H1 (cell line): ENCODE data around the gene KCTD11. TPM values are rescaled to one million over a fixed set of nuclear protein-coding genes. Genes with fewer than 3 reads are reported as not detected.

Source experiments
- CTCF ChIA-PET: fragments of 300-600 bp; sonication (Branson Sonifier 250); formaldehyde crosslinking; loops from one replicate; lab custom pipeline; 2021; ENCODE audit not compliant: partially characterized antibody; lab: Charles Lee
- POLR2A ChIA-PET: fragments of 300-600 bp; sonication (Branson Sonifier 250); formaldehyde crosslinking; loops from one replicate; lab custom pipeline; 2021; ENCODE audit warnings: inconsistent platforms; ENCODE audit not compliant: partially characterized antibody; lab: Charles Lee
- DNase-seq, 2 experiments: peaks; one replicate each; pipeline versions ENCODE4 v3.0.0 to v3.0.0-alpha.2; 2010 to 2022; ENCODE audit warnings: low spot score in 2 of 2, low read depth in 1 of 2, mixed read lengths in 1 of 2
- FAIRE-seq: peaks from 2 replicates; lab custom pipeline; 2011; peaks lifted over from hg19 to GRCh38; lab: Jason Lieb, UNC
- H2AFZ ChIP-seq: 2 replicates; pipeline ENCODE4 v1.8.1; 2012; ENCODE audit warnings: low read length, inconsistent platforms
- H2AK5ac ChIP-seq: 2 replicates; pipeline ENCODE4 v1.6.1; 2013; ENCODE audit warnings: low read depth, low read length
- H2BK120ac ChIP-seq: replicated peaks from 2 replicates; pipeline ENCODE3; 2013; ENCODE audit warnings: low read depth, low read length, inconsistent platforms
- H2BK12ac ChIP-seq: 2 replicates; pipeline ENCODE4 v1.6.1; 2013; ENCODE audit warnings: low read depth, low read length
- H2BK15ac ChIP-seq: 2 replicates; pipeline ENCODE4 v1.6.1; 2013; ENCODE audit warnings: low read length
- H2BK20ac ChIP-seq: 2 replicates; pipeline ENCODE4 v1.6.1; 2013; ENCODE audit warnings: low read length
- H2BK5ac ChIP-seq: 2 replicates; pipeline ENCODE4 v1.6.1; 2013; ENCODE audit warnings: low read depth, low read length
- H3K14ac ChIP-seq: 2 replicates; pipeline ENCODE4 v1.6.1; 2013; ENCODE audit warnings: inconsistent platforms; ENCODE audit not compliant: insufficient read length
- H3K18ac ChIP-seq: 2 replicates; pipeline ENCODE4 v1.6.1; 2013; ENCODE audit warnings: low read length; ENCODE audit errors: extremely low read depth
- H3K23ac ChIP-seq: 2 replicates; pipeline ENCODE4 v1.6.1; 2013; ENCODE audit warnings: inconsistent platforms; ENCODE audit not compliant: insufficient read length
- H3K23me2 ChIP-seq: 2 replicates; pipeline ENCODE4 v1.6.1; 2013; ENCODE audit warnings: low read depth, low read length
- H3K27ac ChIP-seq: 2 replicates; pipeline ENCODE4 v1.6.1; 2011; ENCODE audit warnings: low read depth, low read length, inconsistent platforms
- H3K27me3 ChIP-seq, 4 experiments: replicated peaks in 1 of 4; 1 replicate in 1 of 4; 2 replicates in 3 of 4; pipeline versions ENCODE4 v1.6.1 to v1.8.1; 2011 to 2013; ENCODE audit warnings: low read length in 3 of 4, mild to moderate bottlenecking in 3 of 4, inconsistent platforms in 2 of 4, mixed read lengths in 2 of 4, moderate library complexity in 1 of 4; ENCODE audit not compliant: control insufficient read depth in 3 of 4, insufficient read depth in 3 of 4; ENCODE audit errors: extremely low read depth in 1 of 4
- H3K36me3 ChIP-seq, 4 experiments: 2 replicates each; pipeline versions ENCODE4 v1.6.1 to v1.8.1; 2011 to 2013; ENCODE audit warnings: mild to moderate bottlenecking in 4 of 4, low read length in 3 of 4, moderate library complexity in 2 of 4, control low read depth in 1 of 4, inconsistent platforms in 1 of 4; ENCODE audit not compliant: insufficient read depth in 4 of 4, control insufficient read depth in 2 of 4
- H3K4ac ChIP-seq: replicated peaks from 2 replicates; pipeline ENCODE3; 2013; ENCODE audit warnings: low read length, low read depth, mixed read lengths, inconsistent platforms; ENCODE audit not compliant: insufficient read length
- H3K4me1 ChIP-seq, 4 experiments: replicated peaks in 1 of 4; 1 replicate in 1 of 4; 2 replicates in 3 of 4; pipeline versions ENCODE4 v1.6.1 to v1.8.1; 2011 to 2013; ENCODE audit warnings: low read length in 3 of 4, inconsistent platforms in 2 of 4, mixed read lengths in 1 of 4; ENCODE audit not compliant: insufficient read depth in 4 of 4, control insufficient read depth in 3 of 4
- H3K4me2 ChIP-seq, 2 experiments: 2 replicates each; pipeline versions ENCODE4 v1.6.1 to v1.8.1; 2011 to 2013; ENCODE audit warnings: low read depth in 2 of 2, low read length in 2 of 2, control low read depth in 1 of 2, inconsistent platforms in 1 of 2, mild to moderate bottlenecking in 1 of 2; ENCODE audit not compliant: insufficient read depth in 1 of 2
- H3K4me3 ChIP-seq, 4 experiments: fragments of 200-600, 300-600 bp in 1 of 4; sonication (generic), shearing (Covaris generic), sonication (Bioruptor Twin) in 1 of 4; 2 replicates each; pipeline versions ENCODE4 v1.5.1 to v1.8.1; 2011 to 2016; ENCODE audit warnings: low read length in 4 of 4, low read depth in 3 of 4, control low read depth in 2 of 4, inconsistent platforms in 2 of 4, mild to moderate bottlenecking in 2 of 4, mixed read lengths in 1 of 4, moderate library complexity in 1 of 4; ENCODE audit not compliant: insufficient read depth in 2 of 4; ENCODE audit errors: extremely low read depth in 1 of 4
- H3K56ac ChIP-seq: replicated peaks from 2 replicates; pipeline ENCODE3; 2013; ENCODE audit warnings: low read depth, mild to moderate bottlenecking, mixed read lengths, low read length, inconsistent platforms; ENCODE audit not compliant: insufficient read length
- H3K79me1 ChIP-seq: 2 replicates; pipeline ENCODE4 v1.6.1; 2013; ENCODE audit warnings: low read depth, low read length, control low read depth
- H3K79me2 ChIP-seq, 2 experiments: 2 replicates each; pipeline versions ENCODE4 v1.6.1 to v1.8.1; 2012 to 2013; ENCODE audit warnings: low read length in 2 of 2, mild to moderate bottlenecking in 2 of 2, inconsistent platforms in 1 of 2; ENCODE audit not compliant: insufficient read depth in 2 of 2, control insufficient read depth in 1 of 2
- H3K9ac ChIP-seq, 4 experiments: replicated peaks in 1 of 4; 1 replicate in 1 of 4; 2 replicates in 3 of 4; pipeline versions ENCODE4 v1.6.1 to v1.8.1; 2011 to 2013; ENCODE audit warnings: low read depth in 3 of 4, low read length in 3 of 4, control low read depth in 2 of 4, mild to moderate bottlenecking in 2 of 4, moderate library complexity in 2 of 4, inconsistent platforms in 1 of 4; ENCODE audit errors: extremely low read depth in 1 of 4
- H3K9me3 ChIP-seq, 2 experiments: 2 replicates each; pipeline versions ENCODE4 v1.6.1 to v1.8.1; 2012 to 2013; ENCODE audit warnings: mild to moderate bottlenecking in 2 of 2, moderate library complexity in 2 of 2, control low read depth in 1 of 2, inconsistent platforms in 1 of 2, low read depth in 1 of 2, low read length in 1 of 2, mixed read lengths in 1 of 2; ENCODE audit not compliant: insufficient read depth in 2 of 2
- H4K20me1 ChIP-seq, 2 experiments: replicated peaks in 1 of 2; 2 replicates each; pipeline versions ENCODE3 to v1.8.1; 2011 to 2013; ENCODE audit warnings: inconsistent platforms in 2 of 2, low read length in 2 of 2, mild to moderate bottlenecking in 1 of 2; ENCODE audit not compliant: insufficient read depth in 2 of 2, control insufficient read depth in 1 of 2
- H4K5ac ChIP-seq: 2 replicates; pipeline ENCODE4 v1.6.1; 2013; ENCODE audit warnings: low read length, low read depth, mixed read lengths, inconsistent platforms; ENCODE audit not compliant: insufficient read length
- H4K8ac ChIP-seq: 2 replicates; pipeline ENCODE4 v1.8.0; 2013; ENCODE audit warnings: mild to moderate bottlenecking, moderate library complexity, low read length, inconsistent platforms; ENCODE audit not compliant: insufficient read depth; ENCODE audit errors: extremely low read depth
- H4K91ac ChIP-seq: replicated peaks from 2 replicates; pipeline ENCODE3; 2013; ENCODE audit warnings: low read length, mixed read lengths, inconsistent platforms; ENCODE audit not compliant: insufficient read length
- BRCA1 ChIP-seq: IDR thresholded peaks from 2 replicates; pipeline ENCODE4 v1.6.1; 2012; ENCODE audit warnings: low read depth, low read length, improper control_type of control experiment
- CBX8 ChIP-seq: fragments of 300-800, 300-1000 bp; sonication (generic); IDR thresholded peaks from 2 replicates; pipeline ENCODE4 v1.7.1; 2016; ENCODE audit warnings: low read depth, low read length, borderline replicate concordance
- CTBP2 ChIP-seq: IDR thresholded peaks from 2 replicates; pipeline ENCODE4 v1.7.0; 2011; ENCODE audit warnings: borderline replicate concordance, mild to moderate bottlenecking, moderate library complexity, mixed read lengths, low read length; ENCODE audit not compliant: insufficient read depth, insufficient read length
- FOSL1 ChIP-seq: IDR thresholded peaks from 2 replicates; pipeline ENCODE4 v1.6.1; 2011; ENCODE audit warnings: mild to moderate bottlenecking, low read depth, low read length, moderate library complexity; ENCODE audit not compliant: insufficient read depth
- POLR2A ChIP-seq, 2 experiments: IDR thresholded peaks; 1 replicate in 1 of 2; 2 replicates in 1 of 2; pipeline ENCODE4 v1.6.1; 2011; ENCODE audit warnings: low read depth in 2 of 2, low read length in 2 of 2, mild to moderate bottlenecking in 2 of 2; ENCODE audit errors: control extremely low read depth in 1 of 2
- RAD21 ChIP-seq, 2 experiments: IDR thresholded peaks in 1 of 2; conservative IDR thresholded peaks in 1 of 2; 2 replicates each; pipeline ENCODE4 v1.6.1; 2011; ENCODE audit warnings: low read depth in 2 of 2, low read length in 2 of 2, improper control_type of control experiment in 1 of 2, inconsistent platforms in 1 of 2, mild to moderate bottlenecking in 1 of 2, moderate library complexity in 1 of 2
- SAP30 ChIP-seq: fragments of 300-600 bp; sonication (generic); IDR thresholded peaks from 2 replicates; pipeline ENCODE4 v1.7.1; 2012; ENCODE audit warnings: low read length, moderate library complexity, mild to moderate bottlenecking, inconsistent platforms; ENCODE audit not compliant: insufficient read depth, insufficient replicate concordance
- SP2 ChIP-seq: IDR thresholded peaks from 2 replicates; pipeline ENCODE4 v1.6.1; 2012; ENCODE audit warnings: mild to moderate bottlenecking, low read length, inconsistent platforms
- TAF7 ChIP-seq: optimal IDR thresholded peaks from 2 replicates; pipeline ENCODE3; 2011; ENCODE audit warnings: low read depth, mild to moderate bottlenecking, inconsistent platforms, low read length, moderate library complexity, borderline replicate concordance
- WGBS, 2 experiments: shearing (Covaris generic) in 1 of 2; methylation state at CpG; one replicate each; pipeline versions ENCODE4 v1.1.6 to v1.1.7; 2013 to 2015; ENCODE audit warnings: low lambda C conversion rate in 2 of 2, mixed read lengths in 2 of 2, inconsistent platforms in 1 of 2, low coverage in 1 of 2, missing lambda C conversion rate in 1 of 2; ENCODE audit not compliant: insufficient replicate concordance in 2 of 2, insufficient coverage in 1 of 2, insufficient read length in 1 of 2; ENCODE audit errors: extremely low coverage in 1 of 2, missing lambda C conversion rate in 1 of 2; 5-methylcytosine and 5-hydroxymethylcytosine counted together
- polyA plus RNA-seq, 7 experiments: library from polyadenylated mRNA; depleted of rRNA in 3 of 7; stranded (reverse) in 5 of 7; unstranded in 2 of 7; fragments of >200 nt in 5 of 7; fragments of 200-250 nt in 2 of 7; gene quantifications; 1 replicate in 5 of 7; 2 replicates in 1 of 7; 4 replicates in 1 of 7; pipeline versions ENCODE4 v1.2.1 to v1.2.3, GENCODE V29; 2011 to 2013; ENCODE audit warnings: missing spikeins in 2 of 7, mixed read lengths in 2 of 7
- total RNA-seq: library from RNA; stranded (reverse); fragmentation: NEBNext Ultra II Directional; extraction: Animal tissue kit (Norgen Biotek cat#: 25700); gene quantifications from 2 replicates; pipeline ENCODE4 v1.2.1, GENCODE V29; 2021
- TF ChIP-seq, protein P1 (sequence below): IDR thresholded peaks from 2 replicates; pipeline ENCODE4 v1.6.1; 2011; ENCODE audit warnings: low read length, improper control_type of control experiment

The KCTD11 gene
- total and polyA plus RNA-seq, 2 of the 8 experiments (the other 6 are each of a cell fraction or from before 2014, with no cell fraction given): 8.6 to 9.2 TPM

DNA sequence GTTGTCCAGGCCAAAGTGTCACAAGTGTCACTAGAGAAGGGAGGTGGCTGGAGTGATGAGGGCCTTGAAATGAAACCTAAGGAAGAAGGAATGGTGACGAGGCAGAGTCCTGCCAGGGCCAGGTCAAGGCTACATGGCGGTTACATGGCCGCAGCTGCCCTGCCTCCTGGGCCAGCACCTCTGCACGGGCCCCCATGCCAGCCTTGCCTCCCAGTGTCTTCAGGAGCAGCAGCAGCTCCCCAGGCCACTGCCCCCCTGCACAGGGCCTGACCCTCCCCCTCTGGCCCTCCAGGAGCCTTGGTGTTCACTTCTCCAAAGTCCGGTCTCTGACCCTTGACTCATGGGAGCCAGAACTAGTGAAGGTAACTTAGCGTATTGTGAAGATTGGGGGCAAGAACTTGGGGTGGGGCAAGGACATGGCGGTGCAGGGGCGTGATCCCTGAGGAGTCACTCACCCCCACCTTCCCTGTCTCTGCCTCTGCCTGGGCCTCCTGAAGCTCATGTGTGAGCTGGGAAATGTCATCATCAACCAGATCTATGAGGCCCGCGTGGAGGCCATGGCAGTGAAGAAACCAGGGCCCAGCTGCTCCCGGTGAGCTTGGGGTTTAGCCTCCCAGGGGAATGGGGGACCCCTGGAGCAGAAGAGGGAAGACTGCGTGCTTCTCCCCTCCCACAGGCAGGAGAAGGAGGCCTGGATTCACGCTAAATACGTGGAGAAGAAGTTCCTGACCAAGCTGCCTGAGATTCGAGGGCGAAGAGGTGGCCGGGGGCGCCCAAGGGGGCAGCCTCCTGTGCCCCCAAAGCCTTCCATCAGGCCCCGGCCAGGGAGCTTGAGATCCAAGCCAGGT is 4.1 kb upstream of the KCTD11 start:
- Histone ChIP-seq H2AFZ (no peak overlapping the region), H4K20me1 (peaks cover 0 to 2% of the 10 kb centered on the region in 2 experiments), H3K36me3 (no peaks in the 10 kb centered on the region), H3K79me1 (no peaks in the 10 kb centered on the region), H3K4me2 (no peak overlapping the region), H3K23ac (no peak overlapping the region), H3K14ac (no peak overlapping the region), H3K4me1 (peaks cover 0 to 17% (median 10%) of the 10 kb centered on the region in 4 experiments; a peak in 6 of 7 replicates), H4K5ac (no peak overlapping the region), H3K23me2 (peaks cover 15% of the 10 kb centered on the region; the same call in 1 of the 2 replicates), H3K27me3 (no peaks in the 10 kb centered on the region), H3K79me2 (no peaks in the 10 kb centered on the region), H3K27ac (no peak overlapping the region), H2AK5ac (no peak overlapping the region), H4K8ac (no peak overlapping the region), H2BK120ac (no peak overlapping the region), H2BK15ac (no peak overlapping the region), H2BK5ac (no peak overlapping the region), H4K91ac (no peak overlapping the region), H2BK12ac (no peak overlapping the region), H3K9ac (no peak overlapping the region), H3K56ac (no peak overlapping the region), H3K9me3 (no peaks in the 10 kb centered on the region), H3K18ac (no peak overlapping the region), H3K4me3 (no peak overlapping the region), H2BK20ac (no peak overlapping the region), H3K4ac (no peak overlapping the region)
- POLR2A ChIA-PET: interaction anchor here (0.6 to 8.2 kb wide), 16 partner anchors 11 to 212 kb away, joined by 3 to 91 read pairs (median 3); partner anchors contain the start of genes ACAP1, CLDN7, FGF11 and GPS2
- WGBS, 2 experiments: 94% methylated on average over 11 of the region's 19 CpGs; no CpG with 5 or more reads in 1 of the 2 experiments
- CTCF ChIA-PET: interaction anchor here (0.8 to 14.1 kb wide), 12 partner anchors 13 to 167 kb away, joined by 3 to 167 read pairs (median 8); partner anchors contain the start of genes ACAP1, NEURL4 and SLC2A4
- no peak for DNase-seq
- no peak for FAIRE-seq
- TF ChIP-seq CTBP2 (no peak), TAF7 (no peak), RAD21 (IDR thresholded peaks at IDR 0.05 in 1 of 2, conservative IDR thresholded peaks at IDR 0.05 in 1 of 2; ENCODE audit: low read depth in 2 of 2, low read length in 2 of 2) (no peak), CBX8 (no peak), SAP30 (no peak), BRCA1 (no peak), SP2 (no peak), FOSL1 (no peak), POLR2A (IDR thresholded peaks at IDR 0.05; ENCODE audit: control extremely low read depth in 1 of 2, low read depth in 2 of 2, low read length in 2 of 2) (no peak)
- TF ChIP-seq, protein P1, sequence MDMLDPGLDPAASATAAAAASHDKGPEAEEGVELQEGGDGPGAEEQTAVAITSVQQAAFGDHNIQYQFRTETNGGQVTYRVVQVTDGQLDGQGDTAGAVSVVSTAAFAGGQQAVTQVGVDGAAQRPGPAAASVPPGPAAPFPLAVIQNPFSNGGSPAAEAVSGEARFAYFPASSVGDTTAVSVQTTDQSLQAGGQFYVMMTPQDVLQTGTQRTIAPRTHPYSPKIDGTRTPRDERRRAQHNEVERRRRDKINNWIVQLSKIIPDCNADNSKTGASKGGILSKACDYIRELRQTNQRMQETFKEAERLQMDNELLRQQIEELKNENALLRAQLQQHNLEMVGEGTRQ: no peak
